G401 (cell line): ENCODE data around the gene IFT57. TPM values are rescaled to one million over a fixed set of nuclear protein-coding genes. Genes with fewer than 3 reads are reported as not detected.

Source experiments
- DNase-seq: peaks from one replicate; pipeline ENCODE4 v3.0.0-alpha.2; 2015; ENCODE audit warnings: low spot score
- in situ Hi-C: cut with HindIII; loops from 2 replicates; pipeline ENCODE4 v1.10.0; 2016; ENCODE audit warnings: low sequenced_read_pairs, mixed read lengths
- total RNA-seq: library from RNA; depleted of rRNA; stranded (reverse); fragments of >200 nt; shearing (Covaris generic); gene quantifications from 2 replicates; pipeline ENCODE4 v1.2.3, GENCODE V29; 2014

IFT57 gene
- total RNA-seq, 1 experiment from 2014 or later, result 113 TPM

DNA sequence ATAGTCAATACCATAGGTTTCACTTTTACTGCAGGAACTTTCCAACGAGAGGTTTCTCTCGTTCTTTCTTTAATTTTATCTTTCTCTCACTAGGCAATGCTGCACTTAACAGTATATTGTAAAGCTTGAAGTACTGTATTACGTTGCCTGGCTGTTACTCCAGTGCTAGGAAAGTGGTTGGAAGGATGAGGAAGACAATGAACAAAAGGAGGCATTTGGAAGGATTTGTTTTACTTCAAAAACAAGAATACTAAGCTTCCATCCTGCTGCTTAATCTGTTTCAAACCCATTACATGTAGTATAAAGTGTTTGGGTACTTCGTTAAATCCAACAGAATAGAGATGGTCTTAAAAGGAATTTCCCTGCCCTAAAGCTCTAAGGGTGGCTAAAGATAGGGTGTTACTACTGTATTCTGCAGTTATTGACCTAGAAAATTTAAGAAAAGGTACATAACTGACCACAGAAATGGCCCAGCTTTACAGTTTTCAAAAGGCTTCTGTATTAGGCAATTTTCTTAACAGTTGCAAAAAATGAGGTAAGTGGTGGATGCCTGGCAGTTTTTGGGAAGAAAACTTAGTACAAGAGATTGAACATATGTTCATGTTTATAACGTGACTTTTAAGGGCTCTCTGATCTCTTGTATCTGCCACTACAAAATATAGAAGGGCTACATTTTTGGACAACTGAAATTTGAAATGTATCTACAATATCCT, 785 bp upstream of the IFT57 start:
- in situ Hi-C loops, result no loop called here
- peak; percentile 43 for DNase-seq

DNA sequence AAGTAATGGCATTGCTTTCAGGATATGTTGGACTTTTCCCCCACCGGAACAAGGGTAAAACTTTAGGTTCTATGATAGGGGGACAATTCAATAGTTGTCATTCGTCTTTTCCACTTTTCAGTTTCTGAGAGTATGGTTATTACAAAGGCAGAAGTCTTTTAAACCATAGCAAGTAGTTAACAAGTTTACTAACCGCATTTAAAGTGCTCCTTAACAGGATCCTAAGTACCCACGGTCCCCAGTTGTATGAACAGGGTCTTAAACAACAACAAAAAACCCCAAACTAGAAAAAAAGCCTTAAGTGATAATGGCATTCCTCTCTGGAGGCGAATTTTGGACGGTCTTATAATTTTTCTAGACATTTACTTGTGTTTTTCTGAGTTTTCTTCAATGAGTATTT, 831 bp downstream of the IFT57 start:
- DNase-seq, result peak; percentile 15
- in situ Hi-C loops, result no loop called here

GRCh38 chr3:108219336-108219735, 2.9 kb downstream of the IFT57 start:
- in situ Hi-C loops, result no loop called here
- no peak for DNase-seq

DNA sequence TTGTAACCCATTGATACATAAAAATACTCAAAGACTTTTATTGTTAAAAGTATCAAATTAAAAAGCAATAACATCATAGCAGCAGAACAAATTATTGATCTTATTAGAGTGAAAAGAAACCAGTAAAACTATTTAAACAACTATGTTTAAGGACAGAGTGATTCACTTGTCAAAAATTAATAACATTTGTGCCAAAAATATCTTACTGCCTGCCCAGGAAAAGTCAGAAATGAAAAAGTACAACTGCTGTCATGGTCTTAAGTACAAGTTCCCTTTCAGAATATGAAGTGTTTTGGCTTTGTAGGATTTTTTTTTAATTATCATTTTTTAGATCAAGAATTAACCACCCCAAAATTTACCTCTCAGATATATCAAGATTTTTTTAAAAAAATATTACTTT, 3.4 kb downstream of the IFT57 start:
- in situ Hi-C loops, result no loop called here

DNA sequence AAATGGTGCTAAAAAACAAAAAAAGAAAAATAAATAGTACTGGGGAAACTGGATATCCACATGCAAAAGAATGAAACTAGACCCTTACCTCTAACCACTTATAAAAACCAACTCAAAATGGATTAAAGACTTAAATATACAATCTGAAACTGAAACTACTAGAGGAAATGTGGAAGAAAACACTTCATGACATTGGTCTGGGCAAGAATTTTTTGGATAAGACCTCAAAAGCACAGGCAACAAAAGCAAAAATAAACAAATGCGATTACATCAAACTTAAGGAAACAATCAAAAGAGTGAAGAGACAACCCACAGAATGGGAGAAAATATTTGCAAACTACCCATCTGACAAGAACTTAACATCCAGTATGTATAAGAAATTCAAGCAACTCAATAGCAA, 6.4 kb downstream of the IFT57 start:
- in situ Hi-C loops, result no loop called here
- no peak for DNase-seq

More for the DNA sequence above, 3.4 kb downstream of the IFT57 start:
- no peak for DNase-seq

- no peak for DNase-seq
- in situ Hi-C loops, result no loop called here
These were observed 12.6 kb downstream of the IFT57 start for GRCh38 chr3:108209579-108209978.

DNA sequence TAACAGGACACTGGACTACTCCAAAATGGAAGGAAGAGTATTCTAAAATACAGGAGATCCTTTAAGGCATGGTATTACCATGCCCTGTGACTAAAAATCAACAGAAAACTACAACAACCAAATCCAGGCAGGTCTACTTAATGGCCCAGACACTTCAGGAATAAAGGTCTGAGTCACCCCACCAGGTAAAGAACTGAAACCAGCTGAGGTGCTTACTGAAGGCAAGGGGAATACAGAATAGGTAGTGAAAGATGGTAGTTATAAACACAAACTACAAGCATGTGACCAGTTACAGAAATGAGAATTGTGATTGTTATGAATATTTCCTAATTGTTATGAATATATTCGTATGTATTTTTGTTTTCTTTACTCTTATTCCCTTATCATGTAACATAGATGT, 13.4 kb downstream of the IFT57 start:
- DNase-seq, result no peak
- in situ Hi-C loops, result no loop called here

- in situ Hi-C loops, result no loop called here
- no peak for DNase-seq
These were observed 19.4 kb downstream of the IFT57 start for GRCh38 chr3:108202834-108203233.

DNA sequence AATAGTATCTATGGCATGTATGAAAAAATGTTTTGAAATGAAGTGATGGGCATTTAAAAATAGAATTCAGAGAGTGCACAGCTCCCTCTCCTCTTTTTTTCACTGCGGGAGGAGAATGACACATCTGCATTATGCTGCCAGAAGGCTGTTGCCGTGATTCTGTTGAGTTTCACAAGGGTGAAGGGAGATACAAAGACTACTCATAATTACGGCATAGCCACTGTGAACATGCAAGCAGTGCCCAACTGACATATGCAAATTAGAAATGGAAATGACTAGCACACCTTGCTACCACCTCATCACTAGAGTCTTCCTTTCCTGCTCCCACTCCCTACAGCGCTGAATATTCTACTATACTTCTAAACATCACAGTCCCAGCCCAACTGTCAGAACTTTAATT, 20.1 kb downstream of the IFT57 start:
- DNase-seq, result no peak
- in situ Hi-C loops, result no loop called here

DNA sequence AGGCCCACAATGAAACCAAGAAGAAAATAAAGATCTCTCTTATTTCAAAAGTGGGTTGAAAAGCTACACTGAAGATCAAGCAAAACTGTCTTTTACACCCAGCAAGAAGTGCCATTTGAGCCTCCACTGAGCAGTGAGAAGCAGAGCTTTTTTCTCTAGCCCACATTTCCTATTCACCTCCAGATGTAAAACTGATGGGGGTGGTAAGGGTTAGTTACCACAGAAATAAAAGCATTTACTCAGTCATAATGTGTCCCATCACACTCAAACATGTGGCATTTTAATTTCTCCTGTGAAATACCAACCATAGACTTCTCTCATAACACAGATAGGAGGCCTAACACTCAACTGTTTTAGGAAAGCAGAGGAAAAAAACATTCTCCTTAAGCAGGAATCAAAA, 21.0 kb downstream of the IFT57 start:
- in situ Hi-C loops, result no loop called here
- no peak for DNase-seq

GRCh38 chr3:108200578-108200977, 21.6 kb downstream of the IFT57 start:
- in situ Hi-C loops, result no loop called here
- no peak for DNase-seq

DNA sequence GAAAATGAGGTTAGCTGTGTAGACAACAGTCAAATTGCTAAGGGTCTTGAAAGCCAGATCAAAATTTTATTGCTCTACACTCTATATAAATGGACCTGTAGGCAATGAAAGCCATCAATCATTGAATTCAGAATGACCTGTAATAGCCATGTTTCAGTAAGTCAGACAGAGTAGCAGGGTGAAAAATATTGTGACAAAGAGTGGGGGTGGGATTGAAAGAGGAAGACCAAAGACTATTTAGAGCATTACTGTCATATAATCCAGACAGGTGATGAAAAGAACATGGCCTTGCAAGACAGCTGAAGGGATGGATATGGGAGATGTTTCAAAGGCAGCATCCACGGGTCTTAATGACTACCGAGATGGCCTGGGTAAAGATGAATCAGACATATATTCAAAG, 22.2 kb downstream of the IFT57 start:
- in situ Hi-C loops, result no loop called here
- no peak for DNase-seq

GRCh38 chr3:108191394-108191793, 30.8 kb downstream of the IFT57 start:
- no peak for DNase-seq
- in situ Hi-C loops, result no loop called here

DNA sequence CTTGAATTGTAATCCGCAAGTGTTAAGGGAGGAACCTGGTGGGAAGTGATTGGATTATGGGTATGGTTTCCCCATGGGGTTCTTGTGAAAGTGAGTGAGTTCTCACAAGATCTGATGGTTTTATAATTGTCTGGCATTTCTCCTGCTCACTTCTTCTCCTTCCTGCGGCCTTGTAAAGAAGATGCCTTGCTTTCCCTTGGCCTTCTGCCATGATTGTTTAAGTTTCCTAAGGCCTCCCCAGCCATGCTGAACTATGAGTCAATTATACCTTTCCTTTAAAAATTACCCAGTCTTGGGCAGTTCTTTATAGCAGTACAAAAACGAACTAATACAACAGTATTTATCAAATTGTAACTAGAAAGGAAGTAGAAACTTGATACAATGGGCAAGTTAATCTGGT, 31.9 kb downstream of the IFT57 start:
- in situ Hi-C loops, result no loop called here
- no peak for DNase-seq

DNA sequence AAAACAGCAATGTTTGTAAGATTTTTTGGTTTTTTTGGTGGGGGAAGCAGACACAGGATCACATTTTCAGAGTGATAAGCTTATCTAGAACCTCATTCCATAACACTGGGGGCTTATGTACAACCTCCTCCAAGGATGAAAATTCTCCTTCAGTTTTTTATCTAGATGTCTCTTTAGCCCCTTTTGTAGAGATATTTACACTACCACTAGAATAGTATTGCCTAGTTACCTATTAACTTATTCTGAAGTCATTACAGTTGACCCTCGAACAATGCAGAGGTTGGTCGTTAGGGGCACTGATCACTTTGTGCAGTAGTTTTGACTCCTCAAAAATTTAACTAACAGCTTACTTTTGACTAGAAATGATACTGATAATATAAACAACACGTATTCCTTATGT, 32.8 kb downstream of the IFT57 start:
- no peak for DNase-seq
- in situ Hi-C loops, result no loop called here

GRCh38 chr3:108185536-108185935, 36.7 kb downstream of the IFT57 start:
- in situ Hi-C loops, result no loop called here
- DNase-seq, result no peak

- no peak for DNase-seq
- in situ Hi-C loops, result no loop called here
These were observed 37.4 kb downstream of the IFT57 start for GRCh38 chr3:108184824-108185223.

DNA sequence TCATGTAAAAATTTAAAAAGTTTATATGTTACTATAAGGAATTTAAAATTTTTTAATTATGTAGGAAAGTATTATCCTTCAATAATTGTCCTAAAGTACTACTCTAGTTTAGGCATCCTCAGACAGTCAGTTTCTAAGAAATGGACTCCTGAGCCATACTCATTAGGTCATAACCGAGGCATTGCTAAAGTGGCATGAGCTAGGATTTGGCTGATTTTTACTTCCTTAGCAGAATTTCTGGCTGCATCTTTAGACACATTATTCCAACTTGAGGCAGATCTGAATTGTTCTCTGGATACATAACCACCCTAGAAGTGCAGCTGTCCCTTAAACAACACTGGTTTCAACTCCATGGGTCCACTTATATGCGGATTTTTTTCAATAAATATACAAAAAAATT, 38.3 kb downstream of the IFT57 start:
- DNase-seq, result no peak
- in situ Hi-C loops, result no loop called here

- DNase-seq, result no peak
- in situ Hi-C loops, result no loop called here
These were observed 39.0 kb downstream of the IFT57 start for GRCh38 chr3:108183181-108183580.

DNA sequence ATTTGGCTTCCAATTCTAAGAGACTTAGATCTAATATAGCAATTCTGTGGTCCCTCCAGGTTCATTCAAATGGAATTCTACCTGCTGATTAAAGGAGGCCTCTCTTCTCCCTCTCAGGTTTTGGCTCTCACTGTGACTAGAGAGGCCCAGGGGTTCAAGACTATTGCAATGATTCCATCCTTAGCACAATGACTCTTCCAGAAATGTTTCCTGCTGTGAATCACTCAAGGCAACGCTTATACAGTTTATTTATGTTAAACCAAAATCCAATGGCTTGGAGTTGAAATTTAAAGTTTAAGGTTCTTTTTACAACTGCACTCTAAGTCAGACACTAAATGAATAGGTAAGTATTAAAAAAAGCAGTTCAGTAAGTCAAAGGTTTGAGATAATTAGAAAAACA, 39.9 kb downstream of the IFT57 start:
- in situ Hi-C loops, result no loop called here
- no peak for DNase-seq

GRCh38 chr3:108181172-108181571, 41.1 kb downstream of the IFT57 start:
- in situ Hi-C loops, result no loop called here
- DNase-seq, result no peak

- in situ Hi-C loops, result no loop called here
- DNase-seq, result no peak
These were observed 42.0 kb downstream of the IFT57 start for GRCh38 chr3:108180194-108180593.
